HCT116 (cell line): ENCODE data around the gene SQSTM1. TPM values are rescaled to one million over a fixed set of nuclear protein-coding genes. Genes with fewer than 3 reads are reported as not detected.

ENCODE experiments used
- ATAC-seq: fragments of 200-7000 bp; cut with Tn5 transposase; 2 replicates; pipeline ENCODE4 v1.9.1; 2020; ENCODE audit warnings: mild to moderate bottlenecking, moderate library complexity
- BruUV-seq: library from RNA; stranded (reverse); fragments of 400-500 nt; replicated peaks from 2 replicates; lab custom pipeline; 2021; lab: Mats Ljungman, UMichigan
- CTCF ChIA-PET: fragments of 300-600 bp; sonication (Branson Sonifier 250); formaldehyde crosslinking; loops from one replicate; lab custom pipeline; 2021; ENCODE audit warnings: antibody characterized with exemption; lab: Charles Lee
- POLR2A ChIA-PET: fragments of 300-600, 350-600 bp; sonication (Branson Sonifier 250); formaldehyde crosslinking; loops from one replicate; lab custom pipeline; 2021; ENCODE audit warnings: antibody characterized with exemption; lab: Charles Lee
- RAD21 ChIA-PET, 2 experiments: fragments of 300-600 bp; sonication (Branson Sonifier 250); formaldehyde crosslinking; loops; one replicate each; lab custom pipeline; 2023; ENCODE audit warnings: low total read pairs in 2 of 2; ENCODE audit not compliant: uncharacterized antibody in 2 of 2, unreplicated experiment in 2 of 2, low non-redundant PET in 1 of 2; lab: Charles Lee
- DNase-seq: peaks from one replicate; pipeline ENCODE4 v3.0.0-alpha.2; 2010; ENCODE audit warnings: low read depth, low spot score
- H2AFZ ChIP-seq: fragments of 200-600 bp; shearing (Covaris generic), sonication (generic); 2 replicates; pipeline ENCODE4 v1.6.1; 2017; ENCODE audit warnings: low read depth, mixed run types, mixed read lengths, antibody characterized with exemption, low read length; ENCODE audit not compliant: poor library complexity, severe bottlenecking
- H3K27ac ChIP-seq: 2 replicates; pipeline ENCODE4 v1.5.1; 2012; ENCODE audit warnings: low read depth, low read length
- H3K27me3 ChIP-seq: fragments of 200-600 bp; sonication (generic); 2 replicates; pipeline ENCODE4 v1.6.1; 2016; ENCODE audit warnings: mixed run types, low read length, mixed read lengths; ENCODE audit not compliant: insufficient read depth
- H3K36me3 ChIP-seq, 2 experiments: fragments of 200-500 bp in 1 of 2; fragments of 200-600 bp in 1 of 2; sonication (Bioruptor generic) in 1 of 2; sonication (generic) in 1 of 2; 2 replicates each; pipeline versions ENCODE4 v1.5.1 to v1.6.1; 2014 to 2016; ENCODE audit warnings: low read length in 2 of 2, inconsistent platforms in 1 of 2, mixed read lengths in 1 of 2, mixed run types in 1 of 2; ENCODE audit not compliant: insufficient read depth in 2 of 2, control insufficient read depth in 1 of 2
- H3K4me1 ChIP-seq, 2 experiments: fragments of 200-600 bp in 1 of 2; sonication (generic) in 1 of 2; 2 replicates each; pipeline versions ENCODE4 v1.5.1 to v1.6.1; 2012 to 2017; ENCODE audit warnings: low read length in 2 of 2, inconsistent platforms in 1 of 2, mild to moderate bottlenecking in 1 of 2, mixed read lengths in 1 of 2, mixed run types in 1 of 2, moderate library complexity in 1 of 2; ENCODE audit not compliant: insufficient read depth in 2 of 2, control insufficient read depth in 1 of 2
- H3K4me2 ChIP-seq: fragments of 200-600 bp; sonication (generic); 2 replicates; pipeline ENCODE4 v1.6.1; 2017; ENCODE audit warnings: mixed run types, low read length, mixed read lengths
- H3K4me3 ChIP-seq, 2 experiments: fragments of 200-600 bp in 1 of 2; sonication (generic) in 1 of 2; replicated peaks in 1 of 2; 2 replicates each; pipeline ENCODE4 v1.5.1; 2011 to 2016; ENCODE audit warnings: low read length in 2 of 2, control low read depth in 1 of 2, low read depth in 1 of 2, mild to moderate bottlenecking in 1 of 2, mixed read lengths in 1 of 2, mixed run types in 1 of 2
- H3K79me2 ChIP-seq: fragments of 200-600 bp; sonication (generic); 2 replicates; pipeline ENCODE4 v1.6.1; 2017; ENCODE audit warnings: mild to moderate bottlenecking, mixed run types, low read length, moderate library complexity, mixed read lengths; ENCODE audit not compliant: insufficient read depth
- H3K9ac ChIP-seq: fragments of 200-600 bp; sonication (generic); 2 replicates; pipeline ENCODE4 v1.6.1; 2016; ENCODE audit warnings: low read length, mixed read lengths
- H3K9me2 ChIP-seq: fragments of 200-600 bp; sonication (generic), shearing (Covaris generic); 2 replicates; pipeline ENCODE4 v1.6.1; 2017; ENCODE audit warnings: mixed run types, mild to moderate bottlenecking, moderate library complexity; ENCODE audit not compliant: insufficient read depth
- H3K9me3 ChIP-seq, 2 experiments: fragments of 200-500 bp in 1 of 2; fragments of 200-600 bp in 1 of 2; sonication (Bioruptor generic) in 1 of 2; sonication (generic) in 1 of 2; 2 replicates each; pipeline ENCODE4 v1.6.1; 2014 to 2017; ENCODE audit warnings: low read length in 2 of 2, mixed read lengths in 2 of 2, inconsistent platforms in 1 of 2, low read depth in 1 of 2, mild to moderate bottlenecking in 1 of 2, mixed run types in 1 of 2, moderate library complexity in 1 of 2; ENCODE audit not compliant: control insufficient read depth in 1 of 2, insufficient read depth in 1 of 2
- H4K20me1 ChIP-seq: fragments of 200-600 bp; sonication (generic), shearing (Covaris generic); 2 replicates; pipeline ENCODE4 v1.6.1; 2017; ENCODE audit warnings: mixed run types, mild to moderate bottlenecking, moderate library complexity; ENCODE audit not compliant: insufficient read depth
- CBX3 ChIP-seq: IDR thresholded peaks from 2 replicates; pipeline ENCODE4 v1.6.1; 2012; ENCODE audit warnings: low read depth
- EGR1 ChIP-seq: IDR thresholded peaks from 2 replicates; pipeline ENCODE4 v1.6.1; 2012; ENCODE audit warnings: low read depth
- EZH2phosphoT487 ChIP-seq: fragments of 200-600 bp; IDR thresholded peaks from 2 replicates; pipeline ENCODE4 v1.6.1; 2018; ENCODE audit warnings: antibody characterized with exemption, borderline replicate concordance
- FOSL1 ChIP-seq: IDR thresholded peaks from 2 replicates; pipeline ENCODE4 v1.6.1; 2012; ENCODE audit warnings: low read depth
- JUND ChIP-seq: IDR thresholded peaks from 2 replicates; pipeline ENCODE4 v1.6.1; 2012
- POLR2AphosphoS5 ChIP-seq: IDR thresholded peaks from 2 replicates; pipeline ENCODE4 v1.6.1; 2011; ENCODE audit warnings: mild to moderate bottlenecking, low read depth, low read length, moderate library complexity
- RAD21 ChIP-seq: IDR thresholded peaks from 2 replicates; pipeline ENCODE4 v1.6.1; 2012; ENCODE audit warnings: low read depth, mild to moderate bottlenecking
- SP1 ChIP-seq: IDR thresholded peaks from 2 replicates; pipeline ENCODE4 v1.6.1; 2012; ENCODE audit warnings: low read depth
- SRF ChIP-seq: IDR thresholded peaks from 2 replicates; pipeline ENCODE4 v1.6.1; 2012; ENCODE audit warnings: low read depth
- YY1 ChIP-seq: IDR thresholded peaks from 2 replicates; pipeline ENCODE4 v1.6.1; 2011; ENCODE audit warnings: low read length, low read depth, moderate library complexity, mild to moderate bottlenecking; ENCODE audit not compliant: insufficient replicate concordance; ENCODE audit errors: extremely low read depth
- ZFX ChIP-seq: fragments of 450-650 bp; IDR thresholded peaks from 2 replicates; pipeline ENCODE4 v1.6.1; 2017
- ZNF274 ChIP-seq: fragments of 200-500 bp; sonication (Bioruptor generic); IDR thresholded peaks from 2 replicates; pipeline ENCODE4 v1.6.1; 2014; ENCODE audit warnings: mild to moderate bottlenecking, low read depth, low read length, inconsistent platforms
- intact Hi-C: fragments of 100-400 bp; cut with micrococcal nuclease; formaldehyde crosslinking; loops from 2 replicates; pipeline ENCODE4 v1.10.0; 2022
- total RNA-seq: library from RNA; stranded (reverse); gene quantifications from one replicate; pipeline ENCODE4 v1.2.1, GENCODE V29; 2021; ENCODE audit not compliant: unreplicated experiment
- TF ChIP-seq, protein P1 (sequence below), 3 experiments: fragments of 200-600 bp in 1 of 3; sonication (generic) in 1 of 3; IDR thresholded peaks in 2 of 3; conservative IDR thresholded peaks in 1 of 3; 2 replicates each; pipeline ENCODE4 v1.5.1; 2012 to 2017; ENCODE audit warnings: low read depth in 2 of 3, low read length in 2 of 3, antibody characterized with exemption in 1 of 3, borderline replicate concordance in 1 of 3, control low read depth in 1 of 3, mild to moderate bottlenecking in 1 of 3, mixed read lengths in 1 of 3, mixed run types in 1 of 3, moderate library complexity in 1 of 3; ENCODE audit not compliant: insufficient read depth in 1 of 3
- TF ChIP-seq, protein P2 (sequence below): IDR thresholded peaks from 2 replicates; pipeline ENCODE4 v1.6.1; 2012
- TF ChIP-seq, protein P3 (sequence below): IDR thresholded peaks from 2 replicates; pipeline ENCODE4 v1.6.1; 2012; ENCODE audit warnings: low read depth

The SQSTM1 gene
- total RNA-seq, 1 experiment from 2014 or later, result 299 TPM

DNA sequence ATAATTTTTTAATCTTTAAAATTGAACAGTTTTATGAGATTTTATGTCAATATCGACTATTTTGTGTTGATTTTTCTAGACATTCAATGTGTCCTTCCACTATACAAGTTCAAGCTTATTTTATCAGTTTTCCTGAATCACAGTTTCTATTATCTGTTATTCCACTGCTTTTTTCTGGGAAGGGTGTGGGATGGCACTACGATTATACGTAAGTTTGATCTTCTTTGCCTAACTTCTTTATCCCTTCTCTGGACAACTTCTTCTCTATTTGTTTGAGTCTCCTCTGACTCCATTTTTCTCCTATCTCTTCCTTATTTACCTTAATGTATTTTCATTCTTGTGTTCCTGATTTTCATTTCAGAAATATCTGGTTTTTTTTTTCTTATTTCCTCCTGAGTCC, 62.5 kb downstream of the SQSTM1 start:
- no peak overlapping the region for H3K4me2 ChIP-seq
- H3K36me3 ChIP-seq, result peaks cover 33 to 64% of the 10 kb centered on the region in 2 experiments
- H4K20me1 ChIP-seq, result no peaks in the 10 kb centered on the region
- no peak overlapping the region for H3K4me3 ChIP-seq
- H3K4me1 ChIP-seq, result no peaks in the 10 kb centered on the region
- no peaks in the 10 kb centered on the region for H3K27me3 ChIP-seq
- H3K9me3 ChIP-seq, result peaks cover 18 to 19% of the 10 kb centered on the region in 2 experiments; a peak in 3 of 4 replicates
- POLR2A ChIA-PET, result no interaction called here
- no peak for TF ChIP-seq RAD21
- TF ChIP-seq, protein P1, sequence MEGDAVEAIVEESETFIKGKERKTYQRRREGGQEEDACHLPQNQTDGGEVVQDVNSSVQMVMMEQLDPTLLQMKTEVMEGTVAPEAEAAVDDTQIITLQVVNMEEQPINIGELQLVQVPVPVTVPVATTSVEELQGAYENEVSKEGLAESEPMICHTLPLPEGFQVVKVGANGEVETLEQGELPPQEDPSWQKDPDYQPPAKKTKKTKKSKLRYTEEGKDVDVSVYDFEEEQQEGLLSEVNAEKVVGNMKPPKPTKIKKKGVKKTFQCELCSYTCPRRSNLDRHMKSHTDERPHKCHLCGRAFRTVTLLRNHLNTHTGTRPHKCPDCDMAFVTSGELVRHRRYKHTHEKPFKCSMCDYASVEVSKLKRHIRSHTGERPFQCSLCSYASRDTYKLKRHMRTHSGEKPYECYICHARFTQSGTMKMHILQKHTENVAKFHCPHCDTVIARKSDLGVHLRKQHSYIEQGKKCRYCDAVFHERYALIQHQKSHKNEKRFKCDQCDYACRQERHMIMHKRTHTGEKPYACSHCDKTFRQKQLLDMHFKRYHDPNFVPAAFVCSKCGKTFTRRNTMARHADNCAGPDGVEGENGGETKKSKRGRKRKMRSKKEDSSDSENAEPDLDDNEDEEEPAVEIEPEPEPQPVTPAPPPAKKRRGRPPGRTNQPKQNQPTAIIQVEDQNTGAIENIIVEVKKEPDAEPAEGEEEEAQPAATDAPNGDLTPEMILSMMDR (IDR thresholded peaks at IDR 0.05 in 2 of 3, conservative IDR thresholded peaks at IDR 0.05 in 1 of 3; ENCODE audit: borderline replicate concordance in 1 of 3, insufficient read depth in 1 of 3, low read depth in 2 of 3, low read length in 2 of 3), result no peak
- no peak for TF ChIP-seq SP1
- TF ChIP-seq ZNF274, result no peak
- no peak for TF ChIP-seq SRF
- TF ChIP-seq ZFX, result no peak
- no peak for TF ChIP-seq JUND
- no peak for TF ChIP-seq FOSL1
- no peak for TF ChIP-seq CBX3
- no peak for TF ChIP-seq YY1
- TF ChIP-seq EZH2phosphoT487, result no peak
- TF ChIP-seq POLR2AphosphoS5, result no peak
- TF ChIP-seq, protein P2, sequence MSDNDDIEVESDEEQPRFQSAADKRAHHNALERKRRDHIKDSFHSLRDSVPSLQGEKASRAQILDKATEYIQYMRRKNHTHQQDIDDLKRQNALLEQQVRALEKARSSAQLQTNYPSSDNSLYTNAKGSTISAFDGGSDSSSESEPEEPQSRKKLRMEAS, result no peak
- TF ChIP-seq, protein P3, sequence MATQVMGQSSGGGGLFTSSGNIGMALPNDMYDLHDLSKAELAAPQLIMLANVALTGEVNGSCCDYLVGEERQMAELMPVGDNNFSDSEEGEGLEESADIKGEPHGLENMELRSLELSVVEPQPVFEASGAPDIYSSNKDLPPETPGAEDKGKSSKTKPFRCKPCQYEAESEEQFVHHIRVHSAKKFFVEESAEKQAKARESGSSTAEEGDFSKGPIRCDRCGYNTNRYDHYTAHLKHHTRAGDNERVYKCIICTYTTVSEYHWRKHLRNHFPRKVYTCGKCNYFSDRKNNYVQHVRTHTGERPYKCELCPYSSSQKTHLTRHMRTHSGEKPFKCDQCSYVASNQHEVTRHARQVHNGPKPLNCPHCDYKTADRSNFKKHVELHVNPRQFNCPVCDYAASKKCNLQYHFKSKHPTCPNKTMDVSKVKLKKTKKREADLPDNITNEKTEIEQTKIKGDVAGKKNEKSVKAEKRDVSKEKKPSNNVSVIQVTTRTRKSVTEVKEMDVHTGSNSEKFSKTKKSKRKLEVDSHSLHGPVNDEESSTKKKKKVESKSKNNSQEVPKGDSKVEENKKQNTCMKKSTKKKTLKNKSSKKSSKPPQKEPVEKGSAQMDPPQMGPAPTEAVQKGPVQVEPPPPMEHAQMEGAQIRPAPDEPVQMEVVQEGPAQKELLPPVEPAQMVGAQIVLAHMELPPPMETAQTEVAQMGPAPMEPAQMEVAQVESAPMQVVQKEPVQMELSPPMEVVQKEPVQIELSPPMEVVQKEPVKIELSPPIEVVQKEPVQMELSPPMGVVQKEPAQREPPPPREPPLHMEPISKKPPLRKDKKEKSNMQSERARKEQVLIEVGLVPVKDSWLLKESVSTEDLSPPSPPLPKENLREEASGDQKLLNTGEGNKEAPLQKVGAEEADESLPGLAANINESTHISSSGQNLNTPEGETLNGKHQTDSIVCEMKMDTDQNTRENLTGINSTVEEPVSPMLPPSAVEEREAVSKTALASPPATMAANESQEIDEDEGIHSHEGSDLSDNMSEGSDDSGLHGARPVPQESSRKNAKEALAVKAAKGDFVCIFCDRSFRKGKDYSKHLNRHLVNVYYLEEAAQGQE, result no peak
- no peak for TF ChIP-seq EGR1
- H3K9ac ChIP-seq, result no peak overlapping the region
- ATAC-seq, result no peak
- intact Hi-C loops, result no loop called here
- CTCF ChIA-PET, result no interaction called here
- RAD21 ChIA-PET, result no interaction called here
- H3K27ac ChIP-seq, result no peak overlapping the region
- no peaks in the 10 kb centered on the region for H3K9me2 ChIP-seq
- H3K79me2 ChIP-seq, result no peaks in the 10 kb centered on the region
- no TSS peak for BruUV-seq
- no peak overlapping the region for H2AFZ ChIP-seq
- DNase-seq, result no peak
